Stimulated activated CD4-positive, alpha-beta T cell treated with anti-CD3 and anti-CD28 coated beads, Interleukin-12 subunit alpha, Interleukin-12 subunit beta, amount 100 ng/mL, for 4 hours (primary cell): ENCODE measurements around the gene VPS72.
"Not testable (repeated sequence)": the region's sequence is repeated elsewhere in the genome, so short reads cannot be mapped to it uniquely, and the experiment has no call there.

Experiments used
- DNase-seq: peaks from one replicate; pipeline ENCODE4 v3.0.0-alpha.2; 2020

The VPS72 gene

GRCh38 chr1:151189637-151190445 lies at the start of gene VPS72:
TSS of gene VPS72 (minus strand) at chr1:151190197. CDS start at chr1:151190121, 76 bp downstream.
- DNase-seq, result peak; percentile 79

- no peak for DNase-seq
These were observed 48.4 kb upstream of the VPS72 start for GRCh38 chr1:151238467-151238739.

- DNase-seq, result no peak
These were observed 47.9 kb upstream of the VPS72 start for GRCh38 chr1:151237678-151238466.

GRCh38 chr1:151235235-151235634 lies 45.2 kb upstream of the VPS72 start:
- DNase-seq, result no peak

GRCh38 chr1:151222130-151222529 lies 32.1 kb upstream of the VPS72 start:
- no peak for DNase-seq

- no peak for DNase-seq
These were observed 31.6 kb upstream of the VPS72 start for GRCh38 chr1:151221616-151222015.

- DNase-seq, result no peak
These were observed 23.6 kb upstream of the VPS72 start for GRCh38 chr1:151213560-151213959.

GRCh38 chr1:151211972-151212705 lies 22.1 kb upstream of the VPS72 start:
- no peak for DNase-seq

GRCh38 chr1:151210830-151211229 lies 20.8 kb upstream of the VPS72 start:
- DNase-seq, result no peak

- DNase-seq, result not testable (repeated sequence)
These were observed 15.5 kb upstream of the VPS72 start for GRCh38 chr1:151205381-151205965.

GRCh38 chr1:151199873-151200581 lies 10.0 kb upstream of the VPS72 start:
- no peak for DNase-seq

GRCh38 chr1:151198254-151199127 lies 8.5 kb upstream of the VPS72 start, which contains the start of gene PIP5K1A:
TSS of gene PIP5K1A (plus strand) at chr1:151198552. CDS start at chr1:151198997, 445 bp downstream.
- peak; percentile 99 for DNase-seq

- no peak for DNase-seq
These were observed 7.9 kb upstream of the VPS72 start for GRCh38 chr1:151197863-151198253.

- peak; percentile 25 for DNase-seq
These were observed 6.3 kb upstream of the VPS72 start for GRCh38 chr1:151196292-151196800.

GRCh38 chr1:151194894-151195594 lies 5.0 kb upstream of the VPS72 start:
- DNase-seq, result not testable (repeated sequence)

- DNase-seq, result no peak
These were observed 3.9 kb upstream of the VPS72 start for GRCh38 chr1:151193856-151194255.

GRCh38 chr1:151193304-151193703 lies 3.3 kb upstream of the VPS72 start:
- no peak for DNase-seq

- no peak for DNase-seq
These were observed 2.0 kb upstream of the VPS72 start for GRCh38 chr1:151192047-151192446.

GRCh38 chr1:151188667-151189066 lies 1.3 kb downstream of the VPS72 start:
- DNase-seq, result not testable (repeated sequence)

GRCh38 chr1:151187205-151187604 lies 2.8 kb downstream of the VPS72 start:
- DNase-seq, result no peak
